Liver (tissue), 9 donors: ENCODE results near the gene SIRT1. TPM values are rescaled to one million over a fixed set of nuclear protein-coding genes. Genes with fewer than 3 reads are reported as not detected.

Experiments
- DNase-seq: peaks from one replicate; pipeline ENCODE4 v3.0.0-alpha.2; 2017; ENCODE audit warnings: low spot score
- H3K27ac ChIP-seq, 2 donors: one replicate each; pipeline ENCODE4 v1.7.0; 2013; ENCODE audit warnings: inconsistent platforms in 2 of 2, low read length in 2 of 2, control low read depth in 1 of 2, low read depth in 1 of 2, mild to moderate bottlenecking in 1 of 2
- H3K27me3 ChIP-seq, 4 donors: one replicate each; pipeline versions ENCODE4 v1.6.1 to v1.7.0; 2013; ENCODE audit warnings: low read length in 3 of 4, inconsistent platforms in 1 of 4, mild to moderate bottlenecking in 1 of 4, moderate library complexity in 1 of 4; ENCODE audit not compliant: control insufficient read depth in 4 of 4, insufficient read depth in 4 of 4
- H3K36me3 ChIP-seq, 4 donors: one replicate each; pipeline versions ENCODE4 v1.6.1 to v1.7.0; 2013; ENCODE audit warnings: low read length in 3 of 4, mild to moderate bottlenecking in 3 of 4, low read depth in 1 of 4, moderate library complexity in 1 of 4; ENCODE audit not compliant: control insufficient read depth in 4 of 4, insufficient read depth in 3 of 4
- H3K4me1 ChIP-seq, 4 donors: one replicate each; pipeline versions ENCODE4 v1.6.1 to v1.7.0; 2013; ENCODE audit warnings: low read length in 3 of 4, mild to moderate bottlenecking in 3 of 4, moderate library complexity in 1 of 4; ENCODE audit not compliant: control insufficient read depth in 4 of 4, insufficient read depth in 4 of 4
- H3K4me3 ChIP-seq, 3 donors: one replicate each; pipeline versions ENCODE4 v1.6.1 to v1.7.0; 2013; ENCODE audit warnings: low read length in 3 of 3, control low read depth in 1 of 3, low read depth in 1 of 3, mild to moderate bottlenecking in 1 of 3
- H3K9ac ChIP-seq, 2 donors: one replicate each; pipeline ENCODE4 v1.7.0; 2013; ENCODE audit warnings: low read length in 2 of 2, mild to moderate bottlenecking in 2 of 2, moderate library complexity in 2 of 2, control low read depth in 1 of 2, low read depth in 1 of 2
- H3K9me3 ChIP-seq, 4 donors: one replicate each; pipeline versions ENCODE4 v1.6.1 to v1.7.0; 2013; ENCODE audit warnings: low read length in 3 of 4; ENCODE audit not compliant: control insufficient read depth in 4 of 4
- ATF3 ChIP-seq: IDR thresholded peaks from 2 replicates; pipeline ENCODE4 v1.6.1; 2016; ENCODE audit warnings: antibody characterized with exemption
- CTCF ChIP-seq: fragments of 150-350 bp; IDR thresholded peaks from 2 replicates; pipeline ENCODE4 v1.5.1; 2017; ENCODE audit warnings: improper control_type of control experiment, low read depth, low read length; ENCODE audit not compliant: missing input control
- EGR1 ChIP-seq, 2 donors: IDR thresholded peaks; 2 replicates each; pipeline ENCODE4 v1.6.1; 2016 to 2018; ENCODE audit warnings: antibody characterized with exemption in 2 of 2, low read depth in 2 of 2
- FOXA1 ChIP-seq: IDR thresholded peaks from 2 replicates; pipeline ENCODE4 v1.6.1; 2016; ENCODE audit warnings: antibody characterized with exemption
- FOXA2 ChIP-seq: IDR thresholded peaks from 2 replicates; pipeline ENCODE4 v1.6.1; 2016; ENCODE audit warnings: antibody characterized with exemption
- GABPA ChIP-seq, 2 donors: IDR thresholded peaks in 1 of 2; conservative IDR thresholded peaks in 1 of 2; 2 replicates each; pipeline ENCODE4 v1.6.1; 2016; ENCODE audit warnings: antibody characterized with exemption in 2 of 2, mild to moderate bottlenecking in 1 of 2, moderate library complexity in 1 of 2
- HNF4A ChIP-seq, 2 donors: conservative IDR thresholded peaks; 2 replicates each; pipeline ENCODE4 v1.6.1; 2016; ENCODE audit warnings: antibody characterized with exemption in 2 of 2, mild to moderate bottlenecking in 2 of 2
- HNF4G ChIP-seq: IDR thresholded peaks from 2 replicates; pipeline ENCODE4 v1.6.1; 2016; ENCODE audit warnings: antibody characterized with exemption
- JUND ChIP-seq, 2 donors: IDR thresholded peaks; 2 replicates each; pipeline ENCODE4 v1.6.1; 2016; ENCODE audit warnings: antibody characterized with exemption in 2 of 2
- MAX ChIP-seq: IDR thresholded peaks from 2 replicates; pipeline ENCODE4 v1.6.1; 2016; ENCODE audit warnings: antibody characterized with exemption
- NR2F2 ChIP-seq: IDR thresholded peaks from 2 replicates; pipeline ENCODE4 v1.6.1; 2016; ENCODE audit warnings: antibody characterized with exemption
- RAD21 ChIP-seq, 2 donors: IDR thresholded peaks; 2 replicates each; pipeline ENCODE4 v1.6.1; 2016; ENCODE audit warnings: antibody characterized with exemption in 2 of 2, mild to moderate bottlenecking in 2 of 2
- REST ChIP-seq: IDR thresholded peaks from 2 replicates; pipeline ENCODE4 v1.6.1; 2016; ENCODE audit warnings: antibody characterized with exemption, mild to moderate bottlenecking
- RXRA ChIP-seq, 2 donors: IDR thresholded peaks; 2 replicates each; pipeline ENCODE4 v1.6.1; 2017 to 2018; ENCODE audit warnings: antibody characterized with exemption in 2 of 2, mild to moderate bottlenecking in 1 of 2
- SP1 ChIP-seq: IDR thresholded peaks from 2 replicates; pipeline ENCODE4 v1.6.1; 2018; ENCODE audit warnings: antibody characterized with exemption, mild to moderate bottlenecking
- TAF1 ChIP-seq: conservative IDR thresholded peaks from 2 replicates; pipeline ENCODE4 v1.6.1; 2016; ENCODE audit warnings: antibody characterized with exemption, mild to moderate bottlenecking
- YY1 ChIP-seq: IDR thresholded peaks from 2 replicates; pipeline ENCODE4 v1.6.1; 2016; ENCODE audit warnings: antibody characterized with exemption, mild to moderate bottlenecking
- ZBTB33 ChIP-seq: IDR thresholded peaks from 2 replicates; pipeline ENCODE4 v1.6.1; 2016; ENCODE audit warnings: antibody characterized with exemption
- WGBS: extraction: QIAGEN DNeasy Blood & Tissue Kit; methylation state at CpG from one replicate; pipeline ENCODE4 v1.1.7; 2013; 5-methylcytosine and 5-hydroxymethylcytosine counted together
- polyA plus RNA-seq, 2 donors: library from polyadenylated mRNA; stranded (reverse) in 1 of 2; unstranded in 1 of 2; fragments of 200-250 nt in 1 of 2; fragments of >200 nt in 1 of 2; fragmentation: Nextera tagmentation in 1 of 2; extraction: Ambion mirVana in 1 of 2; gene quantifications; one replicate each; pipeline versions ENCODE4 v1.2.1 to v1.2.3, GENCODE V29; 2013 to 2015
- total RNA-seq, 2 donors: library from RNA; depleted of rRNA; stranded (reverse); fragments of >200 nt; gene quantifications; one replicate each; pipeline ENCODE4 v1.2.3, GENCODE V29; 2014
- donor health status: healthy.
- donor health status: healthy.
- donor health status: healthy.
- donor health status: healthy.
- donor health status: healthy.

SIRT1 gene
- total and polyA plus RNA-seq, 4 donors, result 3.0 to 14.8 (median 7.8) TPM

GRCh38 chr10:67921065-67921464 is 36.6 kb downstream of the SIRT1 start:
- Histone ChIP-seq H3K4me1 (peaks cover 4 to 27% (median 18%) of the 10 kb centered on the region in 4 donors), H3K9me3 (no peaks in the 10 kb centered on the region), H3K27ac (peak overlapping the region in 1 of 2 donors; percentile 40), H3K4me3 (no peak overlapping the region), H3K9ac (no peak overlapping the region), H3K36me3 (peaks cover 0 to 15% (median 10%) of the 10 kb centered on the region in 4 donors), H3K27me3 (no peaks in the 10 kb centered on the region)
- WGBS, result 61% methylated on average over 1 of the region's 1 CpG
- no peak for DNase-seq
- TF ChIP-seq GABPA (IDR thresholded peaks at IDR 0.05 in 1 of 2, conservative IDR thresholded peaks at IDR 0.05 in 1 of 2), result peak in 1 of 2 donors; percentile 10
- TF ChIP-seq TAF1, result no peak
- no peak for TF ChIP-seq NR2F2
- no peak for TF ChIP-seq YY1
- peak; percentile 76 for TF ChIP-seq SP1
- TF ChIP-seq JUND (IDR thresholded peaks at IDR 0.05), result peak in 1 of 2 donors; percentile 41
- TF ChIP-seq FOXA1, result no peak
- peak; percentile 75 to 85 for TF ChIP-seq RXRA (IDR thresholded peaks at IDR 0.05)
- TF ChIP-seq CTCF, result no peak
- peak; percentile 86 to 89 for TF ChIP-seq HNF4A (conservative IDR thresholded peaks at IDR 0.05)
- TF ChIP-seq ATF3, result no peak
- TF ChIP-seq FOXA2, result no peak
- peak in 1 of 2 donors; percentile 24 for TF ChIP-seq EGR1 (IDR thresholded peaks at IDR 0.05; ENCODE audit: low read depth in 2 of 2)
- peak; percentile 26 for TF ChIP-seq REST
- TF ChIP-seq RAD21 (IDR thresholded peaks at IDR 0.05), result peak; percentile 18 to 44
- TF ChIP-seq ZBTB33, result peak; percentile 54
- TF ChIP-seq MAX, result peak; percentile 28
- TF ChIP-seq HNF4G, result peak; percentile 50
